ENCODE measurements around the gene SOX13.

DNA sequence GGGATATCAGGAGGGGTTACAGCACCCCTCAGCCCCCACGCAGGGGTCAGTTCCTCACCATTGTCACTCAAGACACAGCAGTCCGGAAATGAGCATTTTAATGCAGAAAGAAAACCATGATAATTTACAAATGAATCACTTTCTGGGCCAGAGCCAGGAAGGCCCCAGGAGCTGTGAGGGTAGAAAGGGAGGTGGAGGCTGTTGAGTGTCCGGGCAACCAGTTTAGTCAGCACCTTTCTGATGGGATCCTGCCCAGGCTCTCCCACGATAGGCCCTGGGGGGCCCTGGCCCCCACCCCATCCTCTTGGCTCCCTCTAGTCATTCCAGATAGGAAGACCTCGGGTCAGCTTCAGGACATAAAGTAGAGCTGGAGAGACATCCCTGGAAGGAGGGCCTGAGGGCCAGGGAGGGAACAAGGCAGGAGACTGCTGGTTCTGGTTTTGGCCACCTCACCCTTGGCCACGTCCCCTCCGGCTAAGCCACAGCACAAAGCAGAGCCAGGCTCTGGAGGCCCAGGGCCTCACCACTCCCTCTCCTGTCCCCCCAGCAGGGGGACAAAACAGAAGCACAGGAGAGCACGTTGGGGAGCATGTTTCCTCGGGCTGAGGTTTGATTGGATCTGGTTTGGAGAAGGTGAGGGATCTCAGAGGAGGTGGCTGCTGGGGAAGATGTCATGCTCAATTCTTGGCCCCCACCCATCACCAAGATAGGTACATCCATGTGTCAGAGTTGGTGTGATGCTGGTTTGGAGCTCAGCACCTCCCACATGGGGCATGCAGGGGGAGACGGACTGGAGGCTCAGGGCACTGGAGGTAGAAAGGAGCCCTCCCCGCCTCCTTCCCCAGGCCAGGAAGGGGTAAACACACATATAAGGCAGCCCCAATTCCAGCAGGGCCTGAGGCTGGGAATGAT, 58.3 kb downstream of the SOX13 start:
- TF ChIP-seq, protein P1, sequence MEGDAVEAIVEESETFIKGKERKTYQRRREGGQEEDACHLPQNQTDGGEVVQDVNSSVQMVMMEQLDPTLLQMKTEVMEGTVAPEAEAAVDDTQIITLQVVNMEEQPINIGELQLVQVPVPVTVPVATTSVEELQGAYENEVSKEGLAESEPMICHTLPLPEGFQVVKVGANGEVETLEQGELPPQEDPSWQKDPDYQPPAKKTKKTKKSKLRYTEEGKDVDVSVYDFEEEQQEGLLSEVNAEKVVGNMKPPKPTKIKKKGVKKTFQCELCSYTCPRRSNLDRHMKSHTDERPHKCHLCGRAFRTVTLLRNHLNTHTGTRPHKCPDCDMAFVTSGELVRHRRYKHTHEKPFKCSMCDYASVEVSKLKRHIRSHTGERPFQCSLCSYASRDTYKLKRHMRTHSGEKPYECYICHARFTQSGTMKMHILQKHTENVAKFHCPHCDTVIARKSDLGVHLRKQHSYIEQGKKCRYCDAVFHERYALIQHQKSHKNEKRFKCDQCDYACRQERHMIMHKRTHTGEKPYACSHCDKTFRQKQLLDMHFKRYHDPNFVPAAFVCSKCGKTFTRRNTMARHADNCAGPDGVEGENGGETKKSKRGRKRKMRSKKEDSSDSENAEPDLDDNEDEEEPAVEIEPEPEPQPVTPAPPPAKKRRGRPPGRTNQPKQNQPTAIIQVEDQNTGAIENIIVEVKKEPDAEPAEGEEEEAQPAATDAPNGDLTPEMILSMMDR (optimal IDR thresholded peaks at IDR 0.05 in 1 of 3, IDR thresholded peaks at IDR 0.05 in 1 of 3, conservative IDR thresholded peaks at IDR 0.05 in 1 of 3; ENCODE audit: extremely low read depth in 1 of 3, insufficient read depth in 2 of 3, low read length in 3 of 3) = no peak
- no peak for TF ChIP-seq EZH2 (IDR thresholded peaks at IDR 0.05; ENCODE audit: low read length)
